Measurements from ENCODE around the gene DAB2IP.

The DAB2IP gene

DNA sequence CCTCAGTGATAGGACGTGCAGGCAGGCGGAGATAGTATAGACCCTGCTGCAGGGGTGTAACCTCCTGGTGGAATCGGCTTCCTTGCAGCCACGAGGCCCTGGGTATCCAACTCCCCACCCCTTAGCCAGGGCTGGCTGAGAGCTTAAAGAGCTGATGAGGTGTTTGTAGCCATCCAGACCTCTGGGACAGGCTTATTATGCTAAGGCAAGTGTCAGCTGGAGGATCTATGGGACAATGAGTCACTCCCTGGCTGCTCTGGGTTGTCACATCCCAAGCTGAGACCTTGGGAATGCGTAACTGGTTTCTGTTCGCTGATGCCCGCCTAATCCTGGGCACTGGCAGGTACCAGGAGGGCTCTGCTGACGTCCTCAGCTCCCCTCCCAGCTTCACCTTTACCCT lies 38.9 kb downstream of the DAB2IP start:
- H3K36me3 ChIP-seq (ENCODE audit: control insufficient read depth, insufficient read depth, low read length): no peaks in the 10 kb centered on the region
- no peaks in the 10 kb centered on the region for H3K27me3 ChIP-seq (ENCODE audit: control insufficient read depth, insufficient read depth, low read length, poor library complexity, severe bottlenecking)
- peaks cover 20% of the 10 kb centered on the region for H3K4me1 ChIP-seq (ENCODE audit: control insufficient read depth, insufficient read depth, low read length)
- H3K27ac ChIP-seq (ENCODE audit: insufficient read depth, low read depth, low read length, poor library complexity, severe bottlenecking): no peak overlapping the region
- 67 to 69% methylated on average over 8 of the region's 8 CpGs for WGBS, 2 experiments
- no peaks in the 10 kb centered on the region for H3K9me3 ChIP-seq (ENCODE audit: control insufficient read depth, low read length)
- H3K4me3 ChIP-seq (ENCODE audit: insufficient read depth, low read depth, low read length): no peak overlapping the region

DNA sequence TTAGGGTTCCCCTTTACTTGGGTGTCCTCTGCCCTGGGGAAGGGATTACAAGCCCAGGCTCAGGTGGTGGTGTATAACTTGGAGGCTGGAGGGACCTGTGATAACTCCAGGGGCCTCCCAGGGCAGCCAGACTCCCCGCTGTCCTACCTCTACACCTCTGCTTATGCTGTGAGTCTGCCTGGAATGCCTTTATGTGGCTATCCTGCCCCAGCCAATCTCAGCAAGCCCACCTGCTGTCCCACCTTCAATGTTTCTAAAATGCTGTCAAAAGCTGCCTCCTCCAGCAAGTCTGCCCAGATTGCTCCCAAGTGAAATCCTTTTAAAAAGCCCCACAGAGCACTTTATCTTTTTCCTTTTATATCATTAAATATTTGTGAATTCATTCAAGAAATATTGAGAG lies 39.3 kb downstream of the DAB2IP start:
- peaks cover 20% of the 10 kb centered on the region for H3K4me1 ChIP-seq (ENCODE audit: control insufficient read depth, insufficient read depth, low read length)
- no peaks in the 10 kb centered on the region for H3K27me3 ChIP-seq (ENCODE audit: control insufficient read depth, insufficient read depth, low read length, poor library complexity, severe bottlenecking)
- H3K9me3 ChIP-seq (ENCODE audit: control insufficient read depth, low read length): no peaks in the 10 kb centered on the region
- no peak overlapping the region for H3K27ac ChIP-seq (ENCODE audit: insufficient read depth, low read depth, low read length, poor library complexity, severe bottlenecking)
- 77 to 78% methylated on average over 1 of the region's 1 CpG for WGBS, 2 experiments
- H3K4me3 ChIP-seq (ENCODE audit: insufficient read depth, low read depth, low read length): no peak overlapping the region
- H3K36me3 ChIP-seq (ENCODE audit: control insufficient read depth, insufficient read depth, low read length): no peaks in the 10 kb centered on the region

DNA sequence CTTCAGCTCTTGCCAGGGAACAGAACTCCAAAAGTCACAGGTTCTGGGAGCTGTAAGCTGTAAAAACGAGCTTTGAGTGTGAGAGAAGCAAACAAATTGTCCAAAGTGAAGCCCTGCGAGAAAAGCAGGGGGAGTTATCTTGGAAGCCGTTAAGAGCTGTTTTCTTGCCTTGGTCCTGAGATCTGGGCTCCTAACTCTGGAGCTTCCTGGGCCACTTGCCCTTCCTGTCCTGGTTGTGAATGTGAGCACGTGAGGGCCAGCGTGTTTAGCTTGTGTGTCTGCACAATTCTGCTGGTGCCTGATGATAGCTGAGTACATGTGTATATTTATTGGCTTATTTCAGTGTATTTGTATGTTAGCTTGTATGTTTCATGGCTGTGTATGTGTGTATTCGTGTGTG lies 40.5 kb downstream of the DAB2IP start:
- no peak overlapping the region for H3K27ac ChIP-seq (ENCODE audit: insufficient read depth, low read depth, low read length, poor library complexity, severe bottlenecking)
- no peaks in the 10 kb centered on the region for H3K27me3 ChIP-seq (ENCODE audit: control insufficient read depth, insufficient read depth, low read length, poor library complexity, severe bottlenecking)
- no peaks in the 10 kb centered on the region for H3K36me3 ChIP-seq (ENCODE audit: control insufficient read depth, insufficient read depth, low read length)
- H3K4me3 ChIP-seq (ENCODE audit: insufficient read depth, low read depth, low read length): no peak overlapping the region
- peaks cover 20% of the 10 kb centered on the region for H3K4me1 ChIP-seq (ENCODE audit: control insufficient read depth, insufficient read depth, low read length)
- WGBS, 2 experiments: 81 to 83% methylated on average over 6 of the region's 6 CpGs
- H3K9me3 ChIP-seq (ENCODE audit: control insufficient read depth, low read length): no peaks in the 10 kb centered on the region

GRCh38 chr9:121692606-121693387 lies 41.4 kb downstream of the DAB2IP start:
- Histone ChIP-seq H3K4me3 (ENCODE audit: insufficient read depth, low read depth, low read length) (no peak overlapping the region), H3K36me3 (ENCODE audit: control insufficient read depth, insufficient read depth, low read length) (no peaks in the 10 kb centered on the region), H3K27me3 (ENCODE audit: control insufficient read depth, insufficient read depth, low read length, poor library complexity, severe bottlenecking) (peaks cover 3% of the 10 kb centered on the region), H3K27ac (ENCODE audit: insufficient read depth, low read depth, low read length, poor library complexity, severe bottlenecking) (no peak overlapping the region), H3K9me3 (ENCODE audit: control insufficient read depth, low read length) (no peaks in the 10 kb centered on the region), H3K4me1 (ENCODE audit: control insufficient read depth, insufficient read depth, low read length) (peaks cover 20% of the 10 kb centered on the region)
- WGBS, 2 experiments: 50 to 54% methylated on average over 14 of the region's 14 CpGs

- Histone ChIP-seq H3K4me3 (ENCODE audit: insufficient read depth, low read depth, low read length) (no peak overlapping the region), H3K27me3 (ENCODE audit: control insufficient read depth, insufficient read depth, low read length, poor library complexity, severe bottlenecking) (peaks cover 9% of the 10 kb centered on the region), H3K9me3 (ENCODE audit: control insufficient read depth, low read length) (no peaks in the 10 kb centered on the region), H3K4me1 (ENCODE audit: control insufficient read depth, insufficient read depth, low read length) (peaks cover 25% of the 10 kb centered on the region), H3K36me3 (ENCODE audit: control insufficient read depth, insufficient read depth, low read length) (no peaks in the 10 kb centered on the region), H3K27ac (ENCODE audit: insufficient read depth, low read depth, low read length, poor library complexity, severe bottlenecking) (no peak overlapping the region)
- WGBS, 2 experiments: 92 to 96% methylated on average over 4 of the region's 4 CpGs
These were observed 41.9 kb downstream of the DAB2IP start for GRCh38 chr9:121693388-121693670.

- Histone ChIP-seq H3K36me3 (ENCODE audit: control insufficient read depth, insufficient read depth, low read length) (no peaks in the 10 kb centered on the region), H3K27me3 (ENCODE audit: control insufficient read depth, insufficient read depth, low read length, poor library complexity, severe bottlenecking) (peaks cover 12% of the 10 kb centered on the region), H3K4me3 (ENCODE audit: insufficient read depth, low read depth, low read length) (no peak overlapping the region), H3K27ac (ENCODE audit: insufficient read depth, low read depth, low read length, poor library complexity, severe bottlenecking) (no peak overlapping the region), H3K4me1 (ENCODE audit: control insufficient read depth, insufficient read depth, low read length) (peaks cover 26% of the 10 kb centered on the region), H3K9me3 (ENCODE audit: control insufficient read depth, low read length) (no peaks in the 10 kb centered on the region)
- WGBS, 2 experiments: 91 to 92% methylated on average over 5 of the region's 5 CpGs
These were observed 42.6 kb downstream of the DAB2IP start for GRCh38 chr9:121694001-121694400.

DNA sequence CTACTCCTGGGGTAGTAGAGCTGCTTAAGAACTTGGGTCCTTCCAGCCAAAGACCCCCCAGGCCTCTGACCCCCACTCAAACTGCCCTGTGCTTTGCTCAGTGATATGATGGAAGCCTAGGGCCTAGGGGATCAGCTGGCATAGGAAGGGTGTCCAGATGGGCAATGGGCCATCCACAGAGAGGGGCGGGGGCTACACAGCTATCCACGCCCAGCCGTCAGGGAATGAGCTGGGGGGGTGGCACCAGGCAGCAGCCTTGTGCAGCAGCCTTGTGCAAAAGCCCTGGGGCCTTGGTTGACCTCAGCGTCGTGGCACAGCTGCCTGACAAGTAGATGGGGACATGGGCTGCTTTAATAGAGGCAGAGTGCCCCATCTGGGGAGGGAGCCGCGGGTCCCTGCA lies 43.2 kb downstream of the DAB2IP start:
- Histone ChIP-seq H3K27me3 (ENCODE audit: control insufficient read depth, insufficient read depth, low read length, poor library complexity, severe bottlenecking) (peaks cover 12% of the 10 kb centered on the region), H3K4me3 (ENCODE audit: insufficient read depth, low read depth, low read length) (no peak overlapping the region), H3K27ac (ENCODE audit: insufficient read depth, low read depth, low read length, poor library complexity, severe bottlenecking) (no peak overlapping the region), H3K4me1 (ENCODE audit: control insufficient read depth, insufficient read depth, low read length) (peaks cover 26% of the 10 kb centered on the region), H3K36me3 (ENCODE audit: control insufficient read depth, insufficient read depth, low read length) (no peaks in the 10 kb centered on the region), H3K9me3 (ENCODE audit: control insufficient read depth, low read length) (no peaks in the 10 kb centered on the region)
- WGBS, 2 experiments: 82 to 88% methylated on average over 7 of the region's 7 CpGs

DNA sequence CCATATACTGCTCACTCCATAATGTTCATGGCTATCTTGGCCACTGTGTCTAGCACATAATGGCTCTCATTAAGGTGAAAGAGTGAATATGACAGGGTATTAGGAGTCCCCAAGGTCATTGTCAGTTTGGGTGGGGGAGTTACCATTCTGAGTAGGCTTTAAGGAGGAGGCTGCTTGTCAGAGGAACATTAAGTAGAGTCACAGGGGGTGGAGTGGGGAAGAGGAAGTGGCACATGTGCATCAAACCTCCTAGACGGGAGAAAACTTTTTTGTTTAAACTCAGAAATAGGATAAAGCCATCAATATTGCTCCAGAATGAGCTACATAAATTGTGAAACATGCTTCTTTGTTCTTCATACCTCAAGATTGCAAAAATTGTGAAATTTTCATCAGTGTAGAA lies 45.5 kb downstream of the DAB2IP start:
- Histone ChIP-seq H3K9me3 (ENCODE audit: control insufficient read depth, low read length) (no peaks in the 10 kb centered on the region), H3K36me3 (ENCODE audit: control insufficient read depth, insufficient read depth, low read length) (no peaks in the 10 kb centered on the region), H3K4me1 (ENCODE audit: control insufficient read depth, insufficient read depth, low read length) (peaks cover 33% of the 10 kb centered on the region), H3K27me3 (ENCODE audit: control insufficient read depth, insufficient read depth, low read length, poor library complexity, severe bottlenecking) (peaks cover 12% of the 10 kb centered on the region), H3K4me3 (ENCODE audit: insufficient read depth, low read depth, low read length) (no peak overlapping the region), H3K27ac (ENCODE audit: insufficient read depth, low read depth, low read length, poor library complexity, severe bottlenecking) (no peak overlapping the region)
- WGBS, 2 experiments: 89 to 100% methylated on average over 1 of the region's 1 CpG

DNA sequence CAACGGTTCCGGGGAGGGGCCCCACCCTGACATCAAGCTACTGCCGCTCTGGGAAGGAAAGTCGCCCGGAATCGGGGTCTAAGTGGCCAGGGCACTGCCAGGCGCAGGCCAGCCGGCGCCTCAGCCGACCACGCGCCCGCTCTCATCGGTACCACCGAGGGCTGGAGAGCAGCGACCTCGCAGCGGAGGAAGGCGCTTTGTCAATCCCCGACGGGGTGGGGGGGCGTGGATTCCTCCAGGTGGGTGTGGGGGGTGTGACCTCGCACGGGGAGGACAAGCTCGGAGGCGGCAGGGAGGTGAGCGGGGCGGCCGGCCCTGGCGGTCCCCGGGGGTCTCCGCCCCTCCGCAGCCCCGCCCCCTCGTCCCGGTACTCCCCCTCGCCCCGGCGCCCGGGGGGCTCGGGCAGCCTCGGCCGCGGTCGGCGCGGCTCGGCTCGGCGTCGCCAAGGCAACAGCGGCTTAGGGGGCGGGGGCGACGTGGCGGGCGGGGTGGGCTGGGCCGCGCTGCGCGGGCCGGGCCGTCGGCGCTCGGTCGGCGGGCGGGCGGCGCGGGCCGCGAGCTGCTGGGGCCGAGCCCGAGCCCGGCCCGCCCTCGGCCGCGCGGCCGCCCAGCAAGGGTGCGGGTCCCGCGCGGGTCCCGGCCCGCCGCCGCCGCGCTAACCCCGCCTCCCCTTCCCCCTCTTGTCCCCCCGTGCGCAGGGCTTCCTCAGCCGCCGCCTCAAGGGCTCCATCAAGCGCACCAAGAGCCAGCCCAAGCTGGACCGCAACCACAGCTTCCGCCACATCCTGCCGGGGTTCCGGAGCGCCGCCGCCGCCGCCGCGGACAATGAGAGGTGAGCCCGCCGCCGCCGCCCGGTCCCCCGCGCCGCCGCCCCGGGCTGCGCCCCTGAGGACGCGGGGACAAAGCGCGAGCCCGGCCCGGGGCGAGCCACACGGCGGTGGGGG lies 47.5 kb downstream of the DAB2IP start:
- Histone ChIP-seq H3K36me3 (ENCODE audit: control insufficient read depth, insufficient read depth, low read length) (no peaks in the 10 kb centered on the region), H3K4me1 (ENCODE audit: control insufficient read depth, insufficient read depth, low read length) (peaks cover 21% of the 10 kb centered on the region), H3K27ac (ENCODE audit: insufficient read depth, low read depth, low read length, poor library complexity, severe bottlenecking) (no peak overlapping the region), H3K27me3 (ENCODE audit: control insufficient read depth, insufficient read depth, low read length, poor library complexity, severe bottlenecking) (peaks cover 12% of the 10 kb centered on the region), H3K9me3 (ENCODE audit: control insufficient read depth, low read length) (no peaks in the 10 kb centered on the region), H3K4me3 (ENCODE audit: insufficient read depth, low read depth, low read length) (peak overlapping the region; percentile 67)
- 2% methylated on average over 130 of the region's 130 CpGs for WGBS, 2 experiments

DNA sequence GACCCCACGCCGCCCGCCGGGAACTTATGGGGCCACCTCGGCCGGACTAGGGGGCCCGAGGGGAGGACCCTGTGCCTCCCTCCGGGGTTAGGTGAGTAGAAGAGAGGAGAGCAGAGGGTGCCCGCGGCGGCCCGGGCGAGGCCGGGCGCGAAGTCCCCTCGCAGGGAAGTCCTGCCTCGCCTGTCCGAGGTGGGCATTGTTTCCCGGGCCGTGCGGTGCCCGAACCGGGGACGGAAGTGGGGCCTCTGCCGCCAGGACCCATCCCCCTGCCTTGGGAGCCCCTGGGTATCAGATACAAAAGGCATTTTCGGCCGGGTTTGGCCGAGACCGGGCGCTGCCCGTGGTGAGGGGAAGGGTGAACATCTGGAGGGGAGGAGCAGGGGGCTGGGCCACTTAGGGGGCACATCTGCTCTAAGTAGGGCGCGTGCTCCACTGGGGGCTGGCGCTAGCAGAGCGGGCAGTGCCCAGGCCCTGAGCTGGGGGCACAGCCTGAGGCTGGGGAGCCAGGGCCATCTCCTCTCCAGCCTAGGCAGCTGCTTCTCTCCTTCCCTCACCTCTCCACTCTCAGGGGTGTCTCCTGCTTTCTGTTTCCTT lies 48.2 kb downstream of the DAB2IP start:
- Histone ChIP-seq H3K27me3 (ENCODE audit: control insufficient read depth, insufficient read depth, low read length, poor library complexity, severe bottlenecking) (peaks cover 12% of the 10 kb centered on the region), H3K36me3 (ENCODE audit: control insufficient read depth, insufficient read depth, low read length) (no peaks in the 10 kb centered on the region), H3K4me3 (ENCODE audit: insufficient read depth, low read depth, low read length) (peak overlapping the region; percentile 67), H3K9me3 (ENCODE audit: control insufficient read depth, low read length) (no peaks in the 10 kb centered on the region), H3K27ac (ENCODE audit: insufficient read depth, low read depth, low read length, poor library complexity, severe bottlenecking) (no peak overlapping the region), H3K4me1 (ENCODE audit: control insufficient read depth, insufficient read depth, low read length) (peaks cover 21% of the 10 kb centered on the region)
- WGBS, 2 experiments: 2 to 4% methylated on average over 36 of the region's 36 CpGs

Measured in ectodermal cell (in vitro differentiated cells).